Activated T-cell treated with anti-CD3 and anti-CD28 coated beads, Interleukin-2, amount 50 U/mL, for 48 hours (primary cell): ENCODE results near the gene TSPAN18.
A peak's percentile ranks its signal among the peaks of the same experiment; 100 is the strongest.

ENCODE experiments used
- DNase-seq, 2 experiments: peaks; one replicate each; pipeline ENCODE4 v3.0.0-alpha.2; 2020

The TSPAN18 gene

GRCh38 chr11:44804449-44805437 lies 78.0 kb downstream of the TSPAN18 start:
- no peak for DNase-seq

DNA sequence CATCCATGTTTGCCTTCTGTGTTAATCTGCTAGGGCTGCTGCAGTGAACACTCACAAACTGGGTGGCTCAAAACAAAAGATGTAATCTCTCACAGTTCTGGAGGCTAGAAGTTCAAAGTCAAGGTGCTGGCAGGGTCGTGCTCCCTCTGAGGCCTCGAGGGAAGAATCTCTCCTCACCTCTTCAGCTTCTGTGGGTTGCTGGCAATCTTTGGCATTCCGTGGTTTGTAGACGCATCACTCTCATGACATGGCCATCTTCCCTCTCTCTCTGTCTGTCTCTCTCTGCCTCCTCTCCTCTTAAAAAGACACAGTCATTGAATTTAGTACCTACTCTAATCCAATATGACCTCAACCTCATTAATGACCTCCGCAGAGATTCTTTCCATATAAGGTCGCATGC lies 78.8 kb downstream of the TSPAN18 start:
- no peak for DNase-seq

DNA sequence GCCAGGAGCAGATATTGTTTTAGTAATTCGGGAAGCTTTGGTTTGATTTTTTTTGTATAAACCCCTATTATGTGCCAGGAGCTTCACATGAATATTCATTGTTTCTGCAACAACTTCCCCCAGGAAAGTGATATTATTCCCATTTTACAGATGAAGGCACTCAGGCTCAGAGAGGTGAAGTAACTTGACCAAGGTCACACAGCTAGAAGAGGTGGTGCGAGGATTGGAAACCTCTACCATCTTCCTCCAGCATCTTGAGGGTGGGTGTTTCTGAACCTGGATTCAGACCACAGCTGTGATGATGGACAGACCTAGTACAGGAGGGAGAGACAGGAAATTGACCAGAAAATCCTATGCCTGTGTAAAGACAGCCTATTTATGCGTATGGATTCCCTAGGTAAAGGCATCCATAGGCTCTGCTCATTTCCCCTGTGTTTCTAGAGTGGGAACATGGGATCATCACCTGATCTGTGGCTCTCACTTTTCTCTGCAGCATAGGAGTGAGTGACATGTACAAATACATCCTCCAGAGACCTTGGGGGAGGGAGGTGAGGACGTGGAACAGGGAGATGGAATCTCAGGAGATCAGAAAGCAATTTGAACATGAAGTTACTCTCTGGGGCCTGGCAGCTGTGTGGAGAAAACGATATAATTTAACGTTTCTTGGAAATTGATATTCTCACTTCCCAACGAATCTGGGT lies 81.4 kb downstream of the TSPAN18 start:
- DNase-seq, result no peak

DNA sequence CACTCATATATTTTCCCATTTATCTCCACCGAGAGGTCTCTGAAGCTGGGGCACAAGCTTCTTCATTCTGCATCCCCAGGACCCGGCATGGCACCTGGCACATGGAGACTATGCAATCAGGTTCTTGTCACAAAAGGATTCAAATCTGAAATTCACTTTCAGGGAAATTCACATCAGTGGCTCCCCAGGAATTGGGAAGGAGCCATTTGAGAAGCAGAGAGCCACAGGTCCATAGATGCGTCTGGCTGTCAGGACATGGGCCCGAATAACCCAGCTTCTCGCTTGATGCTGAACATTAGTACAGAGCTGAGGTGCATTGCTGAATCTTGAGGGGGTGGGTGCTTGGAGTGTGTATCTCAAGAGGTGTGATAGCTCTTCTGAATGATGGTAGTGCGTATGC lies 82.5 kb downstream of the TSPAN18 start:
- no peak for DNase-seq

DNA sequence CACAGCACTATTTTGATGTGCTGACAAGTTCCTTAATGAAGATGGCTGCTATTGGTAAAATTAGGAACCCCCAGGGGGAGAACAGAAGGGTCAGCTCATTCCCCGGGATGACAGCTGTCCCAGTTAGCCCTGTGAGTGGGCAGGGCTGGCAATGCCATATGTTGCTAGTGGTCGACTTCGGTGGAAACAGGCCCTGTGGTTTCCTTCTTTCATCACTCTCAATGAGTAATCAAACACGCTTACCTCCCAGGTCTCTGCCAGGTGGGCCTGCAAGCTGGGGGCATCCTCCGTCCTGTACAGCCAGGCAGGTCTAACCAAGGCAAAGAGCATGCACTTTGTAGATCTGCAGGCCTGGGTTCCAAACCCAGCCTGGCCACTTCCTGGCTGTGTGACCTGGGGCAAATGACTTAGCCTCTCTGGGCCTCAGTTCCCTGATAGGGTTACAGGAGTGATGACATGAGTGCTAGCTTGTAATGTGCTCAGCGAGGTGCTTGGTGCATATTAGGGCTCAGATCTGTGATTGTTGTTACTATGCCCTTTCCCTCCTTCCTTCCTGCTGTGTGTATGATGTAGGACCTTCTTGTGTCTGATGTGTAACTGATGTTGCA lies 85.2 kb downstream of the TSPAN18 start:
- DNase-seq, result no peak

- no peak for DNase-seq
These were observed 86.2 kb downstream of the TSPAN18 start for GRCh38 chr11:44812971-44813370.

GRCh38 chr11:44813401-44813800 lies 86.6 kb downstream of the TSPAN18 start:
- DNase-seq, result no peak

DNA sequence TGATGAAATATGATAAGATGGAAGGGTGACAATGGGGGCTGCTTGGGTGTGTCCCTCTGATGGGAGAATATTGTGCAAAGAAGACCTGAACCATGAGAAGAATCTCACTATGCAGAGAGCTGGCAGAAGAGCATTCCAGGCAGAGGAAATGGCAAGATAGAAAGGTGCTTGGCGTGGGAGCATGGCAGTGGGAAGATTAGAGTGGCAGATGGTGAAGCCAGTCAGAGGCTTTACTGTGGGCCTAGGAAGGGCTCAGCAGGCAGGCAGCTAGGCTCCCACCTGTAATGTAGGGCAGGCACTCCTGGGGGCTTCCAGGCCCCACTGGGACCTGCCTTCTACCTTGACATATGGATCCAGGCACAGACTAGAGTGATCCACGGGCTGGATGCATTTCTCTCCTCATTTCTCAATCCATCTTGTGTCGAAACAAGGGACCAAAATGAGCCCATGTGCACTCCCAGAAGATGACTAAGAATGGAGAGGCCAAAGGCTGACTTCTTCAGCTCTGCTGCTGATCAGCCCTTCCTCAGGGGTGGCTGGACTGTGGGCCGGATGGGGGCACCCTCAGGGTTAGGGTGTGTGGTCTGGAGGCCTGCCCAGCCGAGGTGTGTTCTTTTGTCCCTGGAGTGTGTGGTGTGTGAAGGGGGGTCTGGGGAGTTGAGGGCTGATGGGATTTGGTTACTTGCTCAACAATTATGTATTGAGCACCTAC lies 88.3 kb downstream of the TSPAN18 start:
- DNase-seq, result no peak

DNA sequence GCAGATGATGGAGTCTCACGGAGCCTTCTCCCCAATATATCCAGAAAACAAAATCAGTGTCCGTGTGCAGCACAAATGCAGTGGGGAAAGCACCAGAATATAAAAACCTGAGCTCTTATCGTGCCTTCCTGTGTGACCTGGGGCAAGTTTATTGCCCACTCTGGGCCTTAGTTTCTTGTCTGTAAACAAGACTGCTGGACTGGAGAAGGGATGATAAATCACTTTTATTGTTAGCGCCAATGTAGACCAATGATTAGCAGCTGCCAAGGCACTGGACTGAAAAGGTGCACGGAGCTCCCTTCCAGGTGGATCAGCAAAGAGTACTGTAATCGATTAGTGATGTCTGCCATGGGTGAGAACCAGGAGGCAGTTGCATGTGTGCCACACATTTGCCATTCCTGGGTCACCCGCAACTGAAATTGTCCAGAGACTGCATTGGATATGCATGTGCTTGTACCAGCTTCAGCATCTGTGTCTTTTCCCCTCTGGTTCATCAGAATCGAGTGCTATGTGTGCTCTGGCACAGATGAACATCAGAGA lies 89.2 kb downstream of the TSPAN18 start:
- DNase-seq, result no peak

- DNase-seq, result no peak
These were observed 90.0 kb downstream of the TSPAN18 start for GRCh38 chr11:44816761-44817160.

GRCh38 chr11:44817207-44817949 lies 90.6 kb downstream of the TSPAN18 start:
- DNase-seq, result no peak

DNA sequence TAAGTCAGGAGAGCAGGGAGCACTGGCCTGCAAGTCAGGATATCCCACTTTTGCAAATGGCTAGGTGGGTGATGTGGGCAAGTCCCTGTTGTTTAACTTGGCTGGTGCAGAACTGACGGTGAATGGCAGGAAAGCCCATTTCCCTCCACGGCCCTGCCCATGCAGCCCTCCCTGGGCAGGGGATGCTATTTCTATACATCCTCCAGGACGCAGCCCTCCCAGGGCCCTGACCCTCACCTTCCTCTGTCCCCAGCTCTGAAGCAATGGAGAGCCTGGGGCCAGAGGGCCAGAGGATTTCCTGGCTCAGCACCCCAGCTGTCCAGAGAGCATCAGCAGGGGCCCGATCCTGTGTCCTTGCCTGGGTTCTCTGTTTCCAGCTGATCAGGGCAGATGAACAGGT lies 91.3 kb downstream of the TSPAN18 start:
- DNase-seq, result no peak

GRCh38 chr11:44819346-44819745 lies 92.6 kb downstream of the TSPAN18 start:
- no peak for DNase-seq

DNA sequence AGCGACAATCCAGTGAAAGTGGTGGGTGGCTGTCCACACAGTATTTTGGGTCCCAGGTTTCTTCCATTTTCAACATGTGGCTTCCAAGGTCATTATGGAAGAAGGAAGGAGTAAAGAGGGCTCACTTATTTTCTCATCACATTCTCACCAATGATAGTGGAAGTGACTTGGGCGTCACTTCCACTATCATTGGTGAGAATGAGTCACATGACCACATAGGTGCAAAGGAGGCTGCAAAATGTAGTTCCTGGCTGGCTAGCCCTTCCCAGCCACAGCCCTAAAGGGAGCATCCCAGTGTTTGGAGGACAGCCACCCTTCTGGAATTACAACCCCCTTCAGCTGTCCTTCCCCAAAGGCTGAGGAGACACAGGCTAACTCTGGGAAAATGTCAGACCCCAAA lies 95.6 kb downstream of the TSPAN18 start:
- no peak for DNase-seq

DNA sequence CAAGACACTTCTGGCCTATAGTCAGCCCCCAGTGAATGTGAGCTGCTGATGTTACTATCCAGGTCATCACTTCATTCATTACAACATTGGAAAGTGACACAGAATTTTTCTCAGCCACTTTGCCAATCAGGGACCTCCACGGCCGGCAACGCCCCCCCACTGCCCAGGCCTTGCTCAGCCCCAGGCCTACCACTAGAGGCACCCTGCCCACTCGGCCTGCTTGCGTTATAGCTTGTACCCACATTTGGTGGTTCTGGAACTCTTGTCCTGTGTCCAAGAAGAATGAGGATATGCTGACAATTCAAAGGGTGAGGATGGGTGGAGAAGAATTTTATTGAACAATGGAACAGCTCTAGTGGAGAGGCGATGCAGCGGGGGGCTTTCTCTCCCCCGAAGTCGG lies 96.2 kb downstream of the TSPAN18 start:
- DNase-seq, result peak in 1 of 2 experiments; percentile 35

DNA sequence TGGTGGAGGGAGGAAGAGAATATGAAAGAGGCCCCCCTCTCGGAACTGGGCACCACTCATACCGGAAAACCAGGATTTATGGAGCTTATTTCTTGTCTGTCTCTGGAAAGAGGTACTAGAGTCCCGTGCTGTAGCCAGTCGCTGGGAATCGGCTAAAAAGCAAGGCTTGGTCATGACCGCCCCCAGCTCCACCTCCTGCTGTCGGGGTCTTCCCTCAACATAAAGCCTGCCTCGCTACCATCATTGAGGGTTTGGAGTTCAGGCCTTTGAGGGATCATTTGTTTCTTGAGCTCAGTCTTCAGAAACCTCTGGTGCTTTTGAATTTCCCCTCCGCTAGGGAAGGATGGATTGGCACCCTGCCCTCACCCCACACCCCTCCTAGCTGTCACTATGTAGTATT lies 97.1 kb downstream of the TSPAN18 start:
- DNase-seq, result no peak

DNA sequence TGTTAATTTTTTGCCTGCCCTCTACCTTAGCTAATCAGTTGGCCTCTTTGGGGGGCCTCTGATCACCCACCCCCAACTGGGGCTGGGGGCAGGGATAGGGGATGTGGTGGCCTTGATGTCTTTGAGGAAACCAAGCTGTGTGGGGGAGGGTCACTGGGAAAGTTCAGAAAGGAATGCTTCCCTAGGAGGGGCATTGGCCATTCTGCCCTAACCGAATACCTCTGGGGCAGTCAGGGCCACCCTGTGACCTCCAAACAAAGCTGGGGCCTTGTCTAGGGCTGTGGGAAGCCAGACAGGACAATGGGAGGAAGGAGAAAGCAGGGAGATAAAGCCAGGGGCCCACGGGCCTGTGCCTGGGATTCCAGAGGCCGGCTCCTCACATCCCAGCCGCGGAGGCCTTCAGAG lies 97.5 kb downstream of the TSPAN18 start:
- DNase-seq, result no peak

DNA sequence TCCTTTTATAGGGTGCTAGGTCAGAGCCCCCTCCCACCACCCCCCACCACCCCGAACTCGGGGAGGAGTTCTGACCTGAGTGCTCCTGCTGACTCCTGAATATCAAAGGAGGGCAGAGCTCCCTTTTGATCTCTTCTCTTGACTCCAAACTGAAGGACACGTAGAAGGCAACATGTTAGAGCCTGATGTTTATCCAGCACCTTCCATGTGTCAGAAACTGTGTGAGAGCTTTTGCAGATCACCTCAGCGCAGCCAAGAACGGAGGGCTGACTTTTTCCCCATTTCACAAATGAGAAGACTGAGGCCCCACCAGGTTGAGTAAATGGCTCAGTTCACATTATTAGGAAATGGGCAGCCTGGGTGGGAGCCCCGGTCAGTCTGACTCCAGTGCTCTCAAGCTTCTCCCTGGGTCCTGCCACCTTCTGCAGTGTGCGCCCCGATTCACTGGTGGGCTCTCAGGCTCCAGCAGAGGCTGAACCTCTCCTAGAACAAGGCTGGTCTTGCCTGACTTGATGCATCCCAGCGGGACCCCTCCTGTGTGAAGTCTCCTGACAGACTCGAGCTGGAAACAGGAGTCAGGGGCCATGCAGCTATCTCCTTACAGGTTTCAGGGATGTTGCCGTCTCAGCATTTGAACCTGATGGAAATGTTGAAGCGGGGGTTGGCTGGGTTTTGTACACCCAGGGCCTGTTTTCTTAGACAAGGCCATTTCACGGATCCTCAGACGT lies 98.5 kb downstream of the TSPAN18 start:
- DNase-seq, result no peak

- no peak for DNase-seq
These were observed 100.3 kb downstream of the TSPAN18 start for GRCh38 chr11:44826922-44827643.

GRCh38 chr11:44828296-44828695 lies 101.5 kb downstream of the TSPAN18 start:
- no peak for DNase-seq

- no peak for DNase-seq
These were observed 103.1 kb downstream of the TSPAN18 start for GRCh38 chr11:44829838-44830237.
